Measurements from ENCODE around the gene ZNFX1. TPM values are rescaled to one million over a fixed set of nuclear protein-coding genes. Genes with fewer than 3 reads are reported as not detected.
A peak's percentile ranks its signal among the peaks of the same experiment; 100 is the strongest.

The ZNFX1 gene
- total and polyA plus RNA-seq, 9 of the 15 experiments (the other 6 are each of a cell fraction or from before 2014, with no cell fraction given): 3.8 to 13.8 (median 10.3) TPM

DNA sequence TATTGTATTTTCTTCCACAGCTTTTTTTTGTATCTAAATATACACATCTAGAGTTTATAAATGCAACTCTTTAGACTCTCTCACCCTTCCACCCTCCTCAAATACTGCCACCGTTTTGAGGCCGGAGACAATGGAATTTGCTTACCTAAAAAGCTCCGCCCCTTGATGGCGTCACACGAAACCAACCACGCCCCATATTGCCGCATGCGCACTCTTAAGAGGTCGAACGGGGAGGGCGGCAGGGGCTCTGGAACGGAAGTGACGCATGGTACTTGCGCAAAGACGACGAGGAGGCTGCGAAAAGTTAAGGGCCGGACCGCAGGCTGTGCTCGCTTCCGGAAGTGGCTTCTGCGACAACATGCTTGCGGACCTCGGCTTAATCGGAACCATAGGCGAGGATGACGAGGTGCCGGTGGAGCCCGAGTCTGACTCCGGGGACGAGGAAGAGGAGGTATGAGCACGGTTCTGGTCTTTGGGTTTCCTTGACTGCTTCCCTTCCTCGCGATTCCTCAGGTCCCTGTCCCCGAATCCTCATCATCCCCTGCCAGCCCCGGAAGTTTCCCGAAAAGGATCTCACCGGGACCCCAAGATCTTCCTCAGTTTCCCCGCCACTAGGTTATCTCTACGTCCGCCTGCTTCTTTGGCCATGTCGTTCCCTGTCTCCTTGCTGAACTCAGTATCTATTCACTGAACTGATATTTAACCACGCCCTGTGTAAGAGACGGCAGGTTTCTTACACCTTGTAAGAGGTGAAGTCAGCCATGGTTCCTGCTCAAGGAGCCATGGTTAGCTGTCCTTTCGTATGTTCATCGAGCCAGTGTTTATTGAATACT lies 58.5 kb downstream of the ZNFX1 start, which contains the start of gene DDX27 (continued):
- TF ChIP-seq, protein P1, sequence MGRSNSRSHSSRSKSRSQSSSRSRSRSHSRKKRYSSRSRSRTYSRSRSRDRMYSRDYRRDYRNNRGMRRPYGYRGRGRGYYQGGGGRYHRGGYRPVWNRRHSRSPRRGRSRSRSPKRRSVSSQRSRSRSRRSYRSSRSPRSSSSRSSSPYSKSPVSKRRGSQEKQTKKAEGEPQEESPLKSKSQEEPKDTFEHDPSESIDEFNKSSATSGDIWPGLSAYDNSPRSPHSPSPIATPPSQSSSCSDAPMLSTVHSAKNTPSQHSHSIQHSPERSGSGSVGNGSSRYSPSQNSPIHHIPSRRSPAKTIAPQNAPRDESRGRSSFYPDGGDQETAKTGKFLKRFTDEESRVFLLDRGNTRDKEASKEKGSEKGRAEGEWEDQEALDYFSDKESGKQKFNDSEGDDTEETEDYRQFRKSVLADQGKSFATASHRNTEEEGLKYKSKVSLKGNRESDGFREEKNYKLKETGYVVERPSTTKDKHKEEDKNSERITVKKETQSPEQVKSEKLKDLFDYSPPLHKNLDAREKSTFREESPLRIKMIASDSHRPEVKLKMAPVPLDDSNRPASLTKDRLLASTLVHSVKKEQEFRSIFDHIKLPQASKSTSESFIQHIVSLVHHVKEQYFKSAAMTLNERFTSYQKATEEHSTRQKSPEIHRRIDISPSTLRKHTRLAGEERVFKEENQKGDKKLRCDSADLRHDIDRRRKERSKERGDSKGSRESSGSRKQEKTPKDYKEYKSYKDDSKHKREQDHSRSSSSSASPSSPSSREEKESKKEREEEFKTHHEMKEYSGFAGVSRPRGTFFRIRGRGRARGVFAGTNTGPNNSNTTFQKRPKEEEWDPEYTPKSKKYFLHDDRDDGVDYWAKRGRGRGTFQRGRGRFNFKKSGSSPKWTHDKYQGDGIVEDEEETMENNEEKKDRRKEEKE (IDR thresholded peaks at IDR 0.05; ENCODE audit: borderline replicate concordance in 1 of 2, control insufficient read depth in 1 of 2, low read depth in 2 of 2, low read length in 1 of 2): no peak
- TF ChIP-seq KLF13 (tag; IDR thresholded peaks at IDR 0.05; ENCODE audit: borderline replicate concordance, low read depth): no peak
- TF ChIP-seq CBX2 (IDR thresholded peaks at IDR 0.05; ENCODE audit: insufficient read depth, low read length, poor library complexity, severe bottlenecking): no peak
- TF ChIP-seq IRF2 (CRISPR knock-in tag; IDR thresholded peaks at IDR 0.05): no peak
- TF ChIP-seq POLR2G (IDR thresholded peaks at IDR 0.05; ENCODE audit: low read depth, low read length): peak; percentile 90
- TF ChIP-seq ARID3A (IDR thresholded peaks at IDR 0.05; ENCODE audit: borderline replicate concordance, low read depth, low read length): no peak
- no peak for TF ChIP-seq PPARD (CRISPR knock-in tag; IDR thresholded peaks at IDR 0.05)
- TF ChIP-seq ETV5 (CRISPR knock-in tag; IDR thresholded peaks at IDR 0.05; ENCODE audit: low read depth): peak; percentile 87
- peak in 1 of 2 experiments; percentile 94; a peak in 2 of 4 replicates for TF ChIP-seq HDAC1 (IDR thresholded peaks at IDR 0.05)
- no peak for TF ChIP-seq ZNF780A (CRISPR knock-in tag; IDR thresholded peaks at IDR 0.05)
- peak; percentile 93 to 94 for TF ChIP-seq NRF1 (conservative IDR thresholded peaks at IDR 0.05 in 1 of 2, IDR thresholded peaks at IDR 0.05 in 1 of 2)
- peak; percentile 73; the same call in 1 of the 2 replicates for TF ChIP-seq ZNF644 (tag; IDR thresholded peaks at IDR 0.05; ENCODE audit: low read depth)
- no peak for TF ChIP-seq ZNF639 (CRISPR knock-in tag; conservative IDR thresholded peaks at IDR 0.05 in 1 of 2, IDR thresholded peaks at IDR 0.05 in 1 of 2)
- TF ChIP-seq ZNF124 (CRISPR knock-in tag; IDR thresholded peaks at IDR 0.05): no peak
- TF ChIP-seq NKRF (IDR thresholded peaks at IDR 0.05; ENCODE audit: borderline replicate concordance): peak; percentile 94
- no peak for TF ChIP-seq SP2 (IDR thresholded peaks at IDR 0.05; ENCODE audit: extremely low read depth, low read depth, low read length, poor library complexity, severe bottlenecking)
- TF ChIP-seq ZNF263 (CRISPR knock-in tag; IDR thresholded peaks at IDR 0.05; ENCODE audit: borderline replicate concordance): no peak
